NCI-H1105 treated with DMSO at 0.1 percent for 48 hours (cell line): Measurements from ENCODE around the gene CEP112.

Source experiments
- DNase-seq: peaks from one replicate; lab custom pipeline; 2025; lab: John Stamatoyannopoulos, UW

Gene CEP112

DNA sequence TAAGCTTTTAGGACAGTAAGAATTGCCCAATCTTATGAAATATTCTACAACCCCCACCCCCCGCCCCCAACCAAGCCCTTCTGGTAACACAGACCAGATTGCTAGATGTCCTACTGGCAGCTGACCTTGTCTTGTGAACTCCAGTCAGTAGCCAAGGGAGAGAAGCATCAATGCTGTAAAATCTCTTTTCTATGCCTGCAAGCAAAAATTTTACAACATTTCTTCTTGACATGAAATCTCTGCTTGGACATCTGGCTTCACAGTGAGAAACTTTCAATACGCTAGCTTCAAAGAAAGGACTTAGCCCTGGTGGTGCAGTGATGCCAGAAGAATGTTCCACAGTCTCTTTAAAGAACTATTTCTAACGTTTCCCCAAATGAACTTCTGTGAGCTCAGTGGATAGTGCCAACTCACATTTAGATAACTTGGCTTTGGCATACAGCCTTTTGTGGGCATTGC is 461.2 kb downstream of the CEP112 start:
- no peak for DNase-seq

DNA sequence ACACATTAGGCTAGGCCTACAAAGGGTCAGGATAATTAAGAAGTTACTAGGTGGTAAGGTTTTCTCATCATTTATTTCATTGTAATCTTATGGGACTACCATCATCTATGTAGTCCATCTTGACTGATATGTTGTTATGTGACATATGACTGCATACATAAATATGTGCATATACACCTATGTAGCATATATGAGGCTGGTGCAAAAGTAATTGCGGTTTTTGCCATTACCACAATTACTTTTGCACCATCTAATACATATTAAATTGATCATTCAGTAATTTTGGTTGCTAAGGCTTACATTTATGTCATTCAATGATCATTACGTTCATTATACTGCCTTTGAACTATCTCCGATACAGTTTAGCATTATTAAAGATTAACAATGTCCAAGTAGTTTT is 462.7 kb downstream of the CEP112 start:
- no peak for DNase-seq

DNA sequence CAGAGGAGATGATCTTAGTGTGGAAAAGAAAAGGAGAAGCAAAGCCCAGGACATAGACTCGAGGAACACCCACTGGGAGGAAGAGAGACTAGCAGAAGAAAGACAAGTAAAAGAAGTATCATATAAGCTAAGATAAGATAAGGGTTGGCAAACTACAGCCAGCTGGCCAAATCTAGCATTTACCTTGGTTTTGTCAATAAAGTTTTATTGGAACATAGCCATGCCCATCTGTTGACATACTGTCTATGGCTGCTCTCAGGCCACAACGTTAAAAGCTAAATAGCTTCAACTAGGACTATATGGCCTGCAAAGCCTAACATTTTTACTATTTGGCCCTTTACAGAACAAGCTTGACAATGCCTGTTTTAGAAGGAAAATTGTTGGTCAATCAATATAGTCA is 464.1 kb downstream of the CEP112 start:
- no peak for DNase-seq

DNA sequence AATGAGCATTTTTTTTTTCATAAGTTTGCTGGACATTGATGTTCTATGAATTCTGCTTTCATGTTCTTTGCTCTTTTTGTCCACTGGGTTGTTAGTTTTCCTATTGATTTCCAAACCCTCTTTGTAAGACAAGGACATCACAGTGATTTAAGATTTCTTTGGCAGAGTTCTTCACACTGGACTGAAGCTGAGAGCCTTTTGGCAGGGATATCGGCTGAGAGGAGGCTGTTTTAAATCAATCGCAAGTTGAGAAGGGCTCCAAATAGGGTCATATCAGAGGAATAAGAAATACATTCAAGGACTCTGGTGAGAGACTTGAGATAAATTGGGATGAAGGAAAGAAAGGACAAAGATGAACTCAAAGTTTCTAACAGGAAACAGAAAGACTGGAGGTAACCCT is 464.7 kb downstream of the CEP112 start:
- no peak for DNase-seq

DNA sequence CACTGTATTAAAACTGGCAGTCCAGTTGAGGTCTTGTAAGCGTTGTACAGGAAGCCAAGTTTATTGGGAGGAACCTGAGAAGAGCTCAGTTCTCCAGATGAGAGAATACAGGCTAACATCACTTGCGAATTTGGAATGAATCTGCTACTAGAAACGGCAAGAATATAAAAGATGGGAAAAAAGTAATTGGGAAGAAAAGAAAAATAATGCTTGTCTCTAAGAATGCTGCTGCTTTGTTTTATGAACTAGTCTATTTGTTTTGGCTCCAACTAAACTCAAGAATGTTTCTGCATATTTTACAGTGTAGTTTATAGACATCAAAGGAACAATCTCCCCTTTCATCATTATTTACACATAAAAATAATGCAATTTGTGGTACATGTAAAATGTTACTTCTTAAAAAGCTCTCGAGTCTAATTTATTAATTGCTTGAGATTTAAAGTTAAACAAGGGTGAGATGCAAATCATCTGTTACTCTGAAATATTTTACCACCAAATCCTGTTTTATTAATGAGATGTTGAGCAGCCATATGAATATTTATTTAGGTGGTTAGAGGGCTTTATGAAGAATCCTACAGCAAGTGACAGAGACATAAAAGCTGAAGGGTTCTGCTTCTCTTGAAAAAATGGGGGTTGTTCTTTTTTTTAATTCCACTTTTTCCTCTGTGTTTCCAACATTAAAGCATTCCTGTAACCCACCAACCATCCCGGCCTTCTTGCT is 468.3 kb downstream of the CEP112 start:
- DNase-seq, result no peak

DNA sequence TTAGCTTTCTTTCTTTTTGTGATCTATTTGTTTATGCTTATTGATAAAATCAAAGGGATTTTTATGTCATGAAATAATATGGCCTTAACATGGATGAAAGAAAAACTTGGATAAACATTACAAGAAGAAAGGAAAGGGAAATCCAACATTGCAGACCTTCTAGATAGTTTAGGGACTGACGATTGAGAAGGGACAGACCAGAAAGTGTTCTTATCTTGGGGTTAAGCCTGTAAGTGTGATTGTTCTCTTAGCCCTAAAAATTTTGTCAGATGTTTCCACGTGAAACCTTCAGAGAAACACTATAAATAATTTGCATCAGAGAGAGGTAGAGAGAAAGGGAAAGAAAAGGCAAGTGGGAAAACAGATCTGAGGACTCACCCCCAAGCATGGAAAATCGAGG is 473.3 kb downstream of the CEP112 start:
- no peak for DNase-seq

DNA sequence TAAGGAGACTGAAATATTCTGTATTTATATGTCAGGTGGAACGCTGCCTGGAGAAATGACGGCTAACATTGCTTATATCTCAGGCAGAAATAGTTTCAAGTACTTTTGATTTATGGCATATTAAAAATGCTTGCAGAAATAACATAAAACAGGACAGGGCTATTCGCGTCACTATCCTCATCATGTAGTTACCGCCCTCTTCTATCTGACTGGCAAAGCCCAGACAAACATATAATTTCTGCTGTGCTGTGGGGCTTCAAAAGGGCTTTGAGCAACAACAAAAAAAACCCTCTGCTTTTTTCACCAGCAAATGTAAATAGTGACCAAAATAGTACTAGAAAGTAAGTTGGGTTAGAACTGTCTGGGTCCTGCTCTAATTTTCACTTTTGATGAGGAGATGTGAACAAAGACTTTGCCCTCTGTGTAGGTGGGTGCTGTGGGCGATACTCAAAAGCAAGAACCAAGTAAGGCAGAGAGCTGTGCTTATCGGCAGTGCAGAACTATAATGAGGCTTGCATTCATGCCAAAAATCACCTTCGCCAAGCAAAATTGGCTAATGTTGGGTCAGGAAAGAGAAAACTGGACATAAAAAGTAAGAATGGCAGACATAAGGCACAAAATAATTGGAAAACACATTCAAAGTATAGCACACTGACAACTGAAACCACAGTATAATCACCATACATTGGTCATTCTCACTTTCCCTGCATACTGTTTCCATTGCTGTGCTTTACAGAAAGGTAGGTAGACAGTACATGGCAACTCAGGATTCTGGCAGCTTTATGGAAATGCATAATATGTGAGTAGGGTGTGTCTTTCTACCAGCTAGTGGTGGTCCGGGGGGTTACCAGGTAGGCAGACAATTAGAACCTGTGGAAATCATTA is 479.3 kb downstream of the CEP112 start:
- DNase-seq, result no peak

DNA sequence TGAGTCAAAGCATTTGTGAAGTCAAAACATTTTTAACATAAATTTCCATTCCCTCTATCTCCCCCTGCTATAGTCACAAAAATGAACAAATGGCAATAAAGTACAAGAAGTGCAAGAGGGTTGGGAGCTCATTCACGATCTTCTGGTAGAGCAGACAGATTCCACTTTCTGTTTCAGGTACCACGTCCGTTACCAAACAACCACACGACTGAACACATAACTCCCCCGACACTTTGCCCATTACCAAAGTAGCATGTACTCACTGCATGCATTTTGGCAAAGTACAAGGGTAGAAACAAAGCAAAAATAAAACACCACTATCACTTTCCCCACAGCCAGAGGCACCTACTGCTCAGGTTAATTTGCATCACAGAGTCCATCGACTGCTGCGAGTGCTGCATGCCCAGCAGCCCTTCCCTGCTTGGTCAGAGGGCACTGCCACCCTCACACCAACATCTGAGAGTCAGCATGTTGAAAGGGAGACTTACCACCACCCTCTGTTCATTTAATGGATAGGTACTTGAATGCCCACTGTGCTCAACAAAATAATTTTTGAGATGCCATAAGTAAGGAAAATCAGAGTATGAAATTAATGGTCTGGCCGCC is 480.2 kb downstream of the CEP112 start:
- no peak for DNase-seq

DNA sequence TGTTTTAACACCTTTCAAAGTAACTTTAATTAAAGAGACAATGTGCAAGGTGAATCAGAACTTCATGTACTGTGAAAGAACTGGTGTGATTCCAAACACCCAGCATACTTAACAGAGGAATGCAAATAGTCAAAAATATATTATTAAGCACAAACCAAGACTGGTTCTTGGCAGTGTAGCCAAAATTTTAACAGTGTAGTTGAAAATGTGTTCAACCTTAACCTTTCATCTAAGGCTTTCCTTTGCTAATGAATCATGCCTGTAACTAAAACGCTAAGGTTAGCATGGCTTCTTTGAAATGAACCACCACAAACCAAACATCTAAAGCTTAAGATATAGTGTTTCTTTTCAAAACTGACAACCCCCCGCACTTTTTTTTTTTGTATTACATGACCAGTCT is 484.2 kb downstream of the CEP112 start:
- DNase-seq, result no peak

DNA sequence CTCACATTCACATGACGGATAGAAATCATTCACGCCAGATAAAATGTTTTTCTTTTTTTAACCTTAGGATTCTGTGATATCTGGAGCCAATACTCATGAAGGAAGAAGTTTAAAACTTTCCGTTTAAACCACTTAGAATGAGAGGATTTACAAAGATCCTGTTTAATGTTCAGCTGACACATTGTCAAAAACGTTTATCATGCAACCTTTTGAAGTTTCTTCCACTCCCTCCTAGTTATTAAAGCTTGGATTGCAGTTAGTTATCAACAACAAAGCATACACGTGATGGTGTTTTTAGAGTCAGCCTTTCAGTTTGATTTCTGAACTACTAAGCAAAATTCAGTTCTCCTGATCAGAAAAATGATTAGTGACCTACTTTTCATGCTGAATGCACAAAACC is 487.2 kb downstream of the CEP112 start:
- no peak for DNase-seq

DNA sequence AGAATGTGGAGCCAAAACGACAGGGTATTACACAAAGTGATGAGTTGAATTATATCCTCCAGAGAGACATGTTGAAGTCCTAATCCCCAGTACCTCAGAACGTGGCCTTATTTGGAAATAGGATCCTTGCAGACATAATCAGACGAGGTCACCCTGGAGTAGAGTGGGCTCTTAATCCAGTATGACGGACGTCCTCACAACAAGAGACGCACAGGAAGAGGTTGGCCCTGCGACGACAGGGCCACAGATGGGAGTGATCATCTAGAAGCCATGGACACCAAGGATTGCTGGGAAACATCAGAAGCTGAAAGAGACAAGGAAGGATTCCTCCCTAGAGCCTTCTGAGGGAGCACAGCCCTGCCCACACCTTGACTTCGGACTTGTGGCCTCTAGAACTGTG is 488.0 kb downstream of the CEP112 start:
- DNase-seq, result no peak

DNA sequence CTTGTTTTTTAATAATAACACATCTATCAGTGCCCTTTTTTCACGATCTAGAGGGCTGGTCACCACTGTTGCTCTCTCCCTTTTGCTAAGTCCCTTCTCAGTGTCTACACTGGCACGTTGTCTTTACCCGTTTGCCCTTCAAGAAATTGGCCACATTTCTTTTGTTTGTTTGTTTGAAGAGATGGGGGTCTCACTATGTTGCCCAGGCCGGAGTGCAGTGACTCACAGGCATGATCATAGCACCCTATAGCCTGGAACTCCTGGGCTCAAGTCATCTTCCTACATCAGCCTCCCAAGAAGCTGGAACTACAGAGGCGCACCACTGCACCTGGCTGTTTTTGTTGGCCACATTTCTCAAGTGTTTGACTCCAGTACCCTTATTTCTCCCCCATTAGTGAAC is 492.5 kb downstream of the CEP112 start:
- DNase-seq, result no peak

DNA sequence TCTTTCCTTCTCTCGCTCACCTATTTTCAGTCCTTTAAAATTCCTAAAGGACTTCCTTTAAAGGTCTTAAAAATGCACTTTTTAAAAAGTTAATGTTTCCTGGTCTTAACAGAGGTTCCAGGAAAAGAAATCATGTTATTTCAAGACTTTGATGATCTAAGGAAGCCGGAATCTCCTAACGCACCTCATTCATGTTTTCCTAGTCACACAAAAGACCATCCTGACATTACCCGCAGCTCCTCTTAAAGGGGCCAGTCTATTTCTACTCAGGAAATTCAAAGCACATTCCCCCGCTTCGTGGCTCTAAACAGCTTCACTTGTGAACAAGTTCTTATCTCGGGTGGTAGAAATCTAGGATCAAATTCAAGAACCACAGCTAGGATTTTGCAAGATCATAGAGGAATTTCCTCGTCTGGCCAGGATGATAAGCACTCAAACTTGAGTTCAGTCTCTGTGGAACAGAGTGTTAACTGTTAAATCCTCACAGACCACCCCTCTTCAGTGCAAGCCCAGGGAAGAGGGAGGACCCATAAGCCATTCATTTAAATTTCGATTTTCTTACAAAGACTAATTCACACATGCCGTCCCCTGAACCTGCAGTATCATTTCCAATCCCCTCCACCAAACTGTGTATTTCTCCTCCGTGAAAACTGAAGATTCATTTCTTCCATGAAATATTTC is 493.4 kb downstream of the CEP112 start:
- no peak for DNase-seq

DNA sequence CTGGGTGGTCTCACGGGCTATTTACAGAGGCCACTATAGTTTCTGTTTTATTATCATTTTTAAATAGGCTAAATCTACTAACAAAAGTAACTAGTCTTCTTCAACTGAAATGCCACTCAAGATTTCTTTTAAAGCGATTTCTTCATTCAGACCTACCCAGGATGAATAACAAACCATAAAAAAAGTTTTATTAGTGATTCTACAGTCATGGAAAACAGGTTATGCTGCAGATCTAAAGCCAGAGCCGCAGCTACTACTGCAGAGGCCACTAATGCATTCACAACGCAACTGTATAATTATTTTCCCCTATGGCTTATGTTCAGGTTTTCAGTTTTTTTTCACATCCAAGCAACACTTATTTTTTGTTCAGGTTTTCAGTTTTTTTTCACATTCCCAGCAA is 494.3 kb downstream of the CEP112 start:
- no peak for DNase-seq

DNA sequence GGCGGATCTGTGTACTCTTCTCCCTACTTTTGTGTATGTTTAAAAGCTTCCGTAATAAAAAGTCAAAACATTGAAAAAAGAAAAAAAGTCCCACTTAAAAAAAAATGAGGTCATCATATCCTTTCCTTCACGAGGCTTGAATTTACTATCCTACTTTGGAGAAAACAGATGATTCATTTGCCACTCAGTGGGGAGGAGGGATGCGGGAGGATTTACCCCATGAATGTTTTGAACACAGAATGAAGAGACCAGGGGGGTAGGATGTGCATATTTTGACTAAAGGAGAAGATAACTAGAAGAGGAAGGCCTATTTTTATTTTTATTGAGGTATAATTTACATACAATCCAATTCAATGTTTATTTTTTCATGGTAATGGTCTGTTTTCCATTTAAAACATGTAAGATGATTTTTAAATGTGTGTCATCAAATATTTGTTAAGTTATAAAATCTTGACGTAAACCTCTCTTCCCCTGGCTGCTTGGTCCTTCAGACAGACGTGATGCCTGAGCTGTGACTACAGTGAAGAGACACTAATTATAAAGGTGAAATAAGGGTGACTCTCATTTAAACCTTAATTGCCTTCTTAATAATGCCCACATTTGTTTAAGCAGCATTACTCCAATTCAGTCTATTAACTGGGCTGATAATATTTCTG is 495.1 kb downstream of the CEP112 start:
- DNase-seq, result peak; percentile 33

DNA sequence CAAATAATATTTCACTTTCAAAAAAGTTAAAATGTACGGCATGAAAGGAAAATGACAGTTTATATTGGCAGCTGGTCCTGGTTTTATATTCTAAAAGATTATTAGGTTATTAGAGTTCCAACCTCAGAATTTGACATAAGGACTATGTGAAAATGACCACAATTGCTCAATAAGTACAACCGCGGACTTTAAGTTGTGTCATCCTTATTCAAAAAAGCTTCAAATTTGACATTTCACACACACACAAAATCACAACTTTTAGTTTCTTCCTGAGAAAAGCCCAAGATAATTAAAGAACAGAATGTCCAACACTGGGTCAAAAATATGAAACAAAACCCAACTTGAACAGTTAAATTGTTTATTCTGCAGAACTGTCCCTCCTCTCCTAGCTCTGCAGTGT is 497.3 kb downstream of the CEP112 start:
- no peak for DNase-seq

DNA sequence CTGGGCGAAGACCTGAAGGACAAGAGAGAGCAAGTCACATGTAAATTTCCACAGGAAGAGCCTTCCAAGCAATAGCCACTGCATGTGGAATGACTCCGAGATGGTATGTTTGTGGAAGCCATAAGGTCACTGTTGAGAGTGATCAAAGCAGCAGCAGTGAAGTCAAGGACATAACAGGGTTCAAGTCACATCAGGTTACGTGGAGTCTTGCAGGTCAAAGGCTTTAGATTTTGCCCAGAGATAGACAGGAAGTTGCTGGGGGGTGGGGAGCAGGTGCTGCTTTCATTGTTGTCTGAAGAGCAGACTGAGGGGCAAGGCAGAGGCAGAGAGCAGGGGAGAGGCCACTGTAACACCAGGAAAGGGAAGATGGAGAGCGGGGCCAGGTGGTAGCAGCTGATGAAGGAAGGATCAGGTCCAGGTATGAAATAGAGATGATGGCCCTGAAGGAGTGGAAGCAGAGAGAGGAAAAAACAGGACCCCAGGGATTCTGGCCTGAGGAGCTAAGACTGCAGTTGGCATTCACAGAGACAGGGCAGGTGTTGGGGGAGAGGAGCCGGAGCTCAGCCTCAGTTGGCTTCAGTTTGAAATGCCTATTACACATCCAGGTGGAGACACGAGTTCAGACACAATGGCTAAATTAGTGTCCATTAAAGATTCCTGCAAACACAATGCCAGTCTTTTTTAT is 501.2 kb downstream of the CEP112 start:
- DNase-seq, result no peak

DNA sequence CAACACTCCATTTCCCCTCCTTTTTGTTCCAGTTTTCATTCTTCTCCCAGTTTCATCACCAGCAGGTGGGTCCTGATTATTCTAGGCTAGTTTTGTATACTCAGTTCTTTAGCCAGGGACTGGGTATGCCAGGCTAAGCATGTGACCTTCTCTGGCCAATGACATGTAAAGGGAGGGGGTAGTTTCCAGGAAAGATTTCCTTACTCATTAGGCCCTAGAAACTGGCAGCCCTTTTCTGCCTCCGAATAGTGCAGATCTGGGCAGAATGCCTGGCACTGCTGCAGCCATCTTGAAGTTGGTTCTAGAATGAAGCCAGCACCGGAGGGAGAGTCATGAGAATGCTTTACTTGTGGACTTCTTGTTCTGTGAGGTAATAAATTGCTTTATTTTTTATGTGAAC is 503.6 kb downstream of the CEP112 start:
- DNase-seq, result no peak

DNA sequence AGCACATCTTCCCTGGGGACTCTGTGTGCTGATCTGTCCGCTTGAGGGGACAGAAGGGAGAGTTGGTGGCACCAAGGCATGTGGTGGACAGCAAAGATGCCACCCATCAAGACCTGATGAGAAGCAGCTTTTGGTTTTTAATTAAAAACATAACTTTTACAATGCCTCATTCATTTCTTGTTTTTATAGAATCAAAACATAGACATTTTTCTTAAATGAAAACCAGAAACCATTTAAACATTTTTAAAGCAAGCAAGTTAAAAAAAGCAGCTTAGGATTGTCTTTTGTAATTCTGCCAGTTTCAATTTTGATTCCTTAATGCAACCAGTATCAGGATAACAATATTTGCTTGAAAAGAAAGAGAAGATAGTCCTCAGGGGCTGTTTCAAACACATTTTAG is 506.8 kb downstream of the CEP112 start:
- DNase-seq, result no peak

DNA sequence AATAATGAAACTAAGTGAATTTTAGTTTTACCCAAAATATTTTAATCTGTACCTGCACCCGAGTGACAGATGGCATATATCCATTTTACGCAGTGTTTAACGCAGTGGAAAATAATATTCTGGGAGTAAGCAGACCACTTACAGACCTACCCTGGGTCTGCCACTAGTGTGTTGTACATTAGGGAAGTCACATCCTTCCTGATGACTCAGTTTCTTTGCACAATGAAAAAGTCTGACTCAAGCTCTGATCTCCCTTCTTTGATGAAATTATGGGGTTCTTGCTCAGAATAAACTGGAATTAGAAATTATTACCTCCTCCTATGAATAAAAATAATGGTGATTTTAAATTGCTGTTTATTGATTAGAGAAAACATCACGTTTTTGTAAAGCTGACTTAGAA is 507.3 kb downstream of the CEP112 start:
- no peak for DNase-seq

DNA sequence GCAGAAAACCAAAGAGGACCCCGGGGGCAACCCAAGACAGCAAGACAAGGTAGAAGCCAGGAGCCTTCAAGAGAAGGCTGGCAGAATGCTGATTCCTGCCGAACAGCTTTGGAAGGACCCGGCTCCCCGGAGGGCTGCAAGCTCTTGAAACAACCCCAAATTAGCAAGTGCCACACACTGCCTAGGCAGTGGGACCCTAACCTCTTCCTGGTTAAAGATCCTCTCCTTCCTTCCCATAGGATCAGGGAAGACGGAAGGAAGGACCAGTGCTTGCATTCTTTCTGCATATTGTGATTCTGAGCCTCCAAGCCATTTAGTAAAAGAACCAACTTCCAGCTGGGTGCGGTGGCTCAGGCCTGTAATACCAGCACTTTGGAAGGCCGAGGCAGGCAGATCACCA is 508.5 kb downstream of the CEP112 start:
- DNase-seq, result no peak
